Measurements from ENCODE around the gene CAT. TPM values are rescaled to one million over a fixed set of nuclear protein-coding genes. Genes with fewer than 3 reads are reported as not detected.

The CAT gene
- total RNA-seq, 2 experiments from 2014 or later, result 35.0 to 37.7 TPM

GRCh38 chr11:34427186-34427805 lies 11.4 kb upstream of the CAT start:
- Mint-ChIP-seq H3K27ac (no peak overlapping the region), H3K4me3 (no peak overlapping the region), H3K36me3 (ENCODE audit: low read depth) (no peaks in the 10 kb centered on the region), H3K9me3 (ENCODE audit: insufficient read depth) (no peaks in the 10 kb centered on the region), H3K4me1 (ENCODE audit: low read depth) (peaks cover 9% of the 10 kb centered on the region), H3K27me3 (ENCODE audit: low read depth) (peaks cover 22% of the 10 kb centered on the region)
- no peak for DNase-seq
- no peak for ATAC-seq
- POLR2A ChIA-PET, result no interaction called here
- CTCF ChIA-PET, result no interaction called here

- DNase-seq (no peak), ATAC-seq (no peak)
- Mint-ChIP-seq H3K9me3 (ENCODE audit: insufficient read depth) (no peaks in the 10 kb centered on the region), H3K27ac (no peak overlapping the region), H3K4me1 (ENCODE audit: low read depth) (peaks cover 9% of the 10 kb centered on the region), H3K36me3 (ENCODE audit: low read depth) (no peaks in the 10 kb centered on the region), H3K27me3 (ENCODE audit: low read depth) (peaks cover 10% of the 10 kb centered on the region), H3K4me3 (no peak overlapping the region)
- ChIA-PET POLR2A (no interaction called here), CTCF (no interaction called here)
Observed at GRCh38 chr11:34431979-34432378, 6.8 kb upstream of the CAT start.

- H3K27me3 Mint-ChIP-seq (ENCODE audit: low read depth), result peaks cover 10% of the 10 kb centered on the region
- ATAC-seq, result no peak
- ChIA-PET POLR2A (no interaction called here), CTCF (no interaction called here)
- no peak overlapping the region for H3K4me3 Mint-ChIP-seq
- no peaks in the 10 kb centered on the region for H3K9me3 Mint-ChIP-seq (ENCODE audit: insufficient read depth)
- DNase-seq, result no peak
- no peak overlapping the region for H3K27ac Mint-ChIP-seq
- H3K4me1 Mint-ChIP-seq (ENCODE audit: low read depth), result peaks cover 11% of the 10 kb centered on the region
- no peaks in the 10 kb centered on the region for H3K36me3 Mint-ChIP-seq (ENCODE audit: low read depth)
Observed at GRCh38 chr11:34432822-34433221, 5.9 kb upstream of the CAT start.

- ChIA-PET CTCF (no interaction called here), POLR2A (no interaction called here)
- Mint-ChIP-seq H3K27me3 (ENCODE audit: low read depth) (peaks cover 8% of the 10 kb centered on the region), H3K4me1 (ENCODE audit: low read depth) (peaks cover 11% of the 10 kb centered on the region), H3K36me3 (ENCODE audit: low read depth) (no peaks in the 10 kb centered on the region), H3K27ac (no peak overlapping the region), H3K9me3 (ENCODE audit: insufficient read depth) (no peaks in the 10 kb centered on the region), H3K4me3 (no peak overlapping the region)
- DNase-seq (no peak), ATAC-seq (no peak)
Observed at GRCh38 chr11:34433899-34434298, 4.8 kb upstream of the CAT start.

- DNase-seq (no peak), ATAC-seq (no peak)
- CTCF ChIA-PET, result interaction anchor here (1.1 to 2.1 kb wide), 8 partner anchors 18 to 629 kb away, joined by 3 to 9 read pairs (median 4); partner anchors contain the start of gene ABTB2
- Mint-ChIP-seq H3K36me3 (ENCODE audit: low read depth) (peaks cover 10% of the 10 kb centered on the region), H3K27ac (no peak overlapping the region), H3K27me3 (ENCODE audit: low read depth) (no peaks in the 10 kb centered on the region), H3K9me3 (ENCODE audit: insufficient read depth) (no peaks in the 10 kb centered on the region), H3K4me3 (peak overlapping the region; percentile 86), H3K4me1 (ENCODE audit: low read depth) (peaks cover 16% of the 10 kb centered on the region)
- POLR2A ChIA-PET, result interaction anchor here (0.9 to 1.2 kb wide), 2 partner anchors 11 to 387 kb away, joined by 3 to 4 read pairs; no protein-coding TSS in a partner anchor
Observed at GRCh38 chr11:34437224-34438125, 1.3 kb upstream of the CAT start.

GRCh38 chr11:34439610-34440198 lies 970 bp downstream of the CAT start:
- Mint-ChIP-seq H3K4me3 (peak overlapping the region; percentile 86), H3K27ac (peak overlapping the region; percentile 83), H3K9me3 (ENCODE audit: insufficient read depth) (no peaks in the 10 kb centered on the region), H3K4me1 (ENCODE audit: low read depth) (peaks cover 28% of the 10 kb centered on the region), H3K36me3 (ENCODE audit: low read depth) (peaks cover 12% of the 10 kb centered on the region), H3K27me3 (ENCODE audit: low read depth) (no peaks in the 10 kb centered on the region)
- ATAC-seq (no peak), DNase-seq (no peak)
- CTCF ChIA-PET, result interaction anchor here (0.9 to 2.1 kb wide), 4 partner anchors 9 to 451 kb away, joined by 3 to 5 read pairs (median 4); no protein-coding TSS in a partner anchor
- POLR2A ChIA-PET, result no interaction called here

- ATAC-seq (no peak), DNase-seq (no peak)
- no peak overlapping the region for H3K27ac Mint-ChIP-seq
- ChIA-PET CTCF (interaction anchor here (0.6 to 1.5 kb wide), 2 partner anchors 20 to 267 kb away, joined by 3 read pairs; no protein-coding TSS in a partner anchor), POLR2A (no interaction called here)
- no peaks in the 10 kb centered on the region for H3K27me3 Mint-ChIP-seq (ENCODE audit: low read depth)
- H3K4me1 Mint-ChIP-seq (ENCODE audit: low read depth), result peaks cover 28% of the 10 kb centered on the region
- peaks cover 12% of the 10 kb centered on the region for H3K36me3 Mint-ChIP-seq (ENCODE audit: low read depth)
- no peaks in the 10 kb centered on the region for H3K9me3 Mint-ChIP-seq (ENCODE audit: insufficient read depth)
- H3K4me3 Mint-ChIP-seq, result no peak overlapping the region
Observed at GRCh38 chr11:34441814-34442213, 3.1 kb downstream of the CAT start.

DNA sequence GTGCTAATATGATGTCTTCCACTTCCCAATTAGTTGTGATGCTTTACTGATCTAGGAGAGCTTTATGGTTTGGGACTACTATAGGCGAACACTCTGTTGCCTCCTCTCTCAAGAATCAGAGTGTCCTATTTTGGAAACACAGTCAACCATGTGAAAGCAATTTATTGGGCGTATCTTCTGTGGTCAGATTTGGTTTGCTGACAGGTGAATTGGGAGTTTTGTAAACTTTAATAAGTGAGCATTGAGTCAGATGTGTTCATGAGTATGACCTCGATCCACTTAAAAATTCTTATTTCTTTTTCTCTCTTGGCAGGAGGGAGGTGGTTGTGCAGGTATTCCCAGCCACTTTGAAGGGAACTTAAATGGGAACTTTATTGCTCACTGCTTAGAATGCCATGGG lies 4.4 kb downstream of the CAT start:
- POLR2A ChIA-PET, result no interaction called here
- Mint-ChIP-seq H3K4me1 (ENCODE audit: low read depth) (peaks cover 35% of the 10 kb centered on the region), H3K27me3 (ENCODE audit: low read depth) (no peaks in the 10 kb centered on the region), H3K36me3 (ENCODE audit: low read depth) (peaks cover 12% of the 10 kb centered on the region), H3K9me3 (ENCODE audit: insufficient read depth) (no peaks in the 10 kb centered on the region), H3K27ac (no peak overlapping the region), H3K4me3 (no peak overlapping the region)
- CTCF ChIA-PET, result no interaction called here
- DNase-seq, result no peak
- ATAC-seq, result no peak

- DNase-seq, result no peak
- no peak for ATAC-seq
- H3K36me3 Mint-ChIP-seq (ENCODE audit: low read depth), result peaks cover 18% of the 10 kb centered on the region
- H3K4me3 Mint-ChIP-seq, result no peak overlapping the region
- H3K9me3 Mint-ChIP-seq (ENCODE audit: insufficient read depth), result no peaks in the 10 kb centered on the region
- ChIA-PET POLR2A (no interaction called here), CTCF (no interaction called here)
- no peak overlapping the region for H3K27ac Mint-ChIP-seq
- H3K27me3 Mint-ChIP-seq (ENCODE audit: low read depth), result no peaks in the 10 kb centered on the region
- peaks cover 45% of the 10 kb centered on the region for H3K4me1 Mint-ChIP-seq (ENCODE audit: low read depth)
Observed at GRCh38 chr11:34444428-34444827, 5.7 kb downstream of the CAT start.

- ChIA-PET POLR2A (no interaction called here), CTCF (no interaction called here)
- Mint-ChIP-seq H3K27ac (no peak overlapping the region), H3K27me3 (ENCODE audit: low read depth) (no peaks in the 10 kb centered on the region), H3K4me3 (no peak overlapping the region), H3K4me1 (ENCODE audit: low read depth) (peaks cover 38% of the 10 kb centered on the region), H3K36me3 (ENCODE audit: low read depth) (peaks cover 26% of the 10 kb centered on the region), H3K9me3 (ENCODE audit: insufficient read depth) (no peaks in the 10 kb centered on the region)
- DNase-seq, result no peak
- no peak for ATAC-seq
Observed at GRCh38 chr11:34445956-34446355, 7.2 kb downstream of the CAT start.

GRCh38 chr11:34446386-34446785 lies 7.7 kb downstream of the CAT start:
- Mint-ChIP-seq H3K27me3 (ENCODE audit: low read depth) (no peaks in the 10 kb centered on the region), H3K4me1 (ENCODE audit: low read depth) (peaks cover 36% of the 10 kb centered on the region), H3K27ac (no peak overlapping the region), H3K36me3 (ENCODE audit: low read depth) (peaks cover 24% of the 10 kb centered on the region), H3K9me3 (ENCODE audit: insufficient read depth) (no peaks in the 10 kb centered on the region), H3K4me3 (no peak overlapping the region)
- DNase-seq (no peak), ATAC-seq (no peak)
- ChIA-PET POLR2A (interaction anchor here (0.9 kb wide), 1 partner anchor 13 kb away, joined by 3 read pairs; no protein-coding TSS in a partner anchor), CTCF (no interaction called here)

- POLR2A ChIA-PET, result interaction anchor here (0.9 kb wide), 1 partner anchor 12 kb away, joined by 3 read pairs; no protein-coding TSS in a partner anchor
- H3K9me3 Mint-ChIP-seq (ENCODE audit: insufficient read depth), result no peaks in the 10 kb centered on the region
Observed at GRCh38 chr11:34447044-34447443, 8.3 kb downstream of the CAT start.

More at GRCh38 chr11:34447044-34447443, 8.3 kb downstream of the CAT start:
- ATAC-seq (no peak), DNase-seq (no peak)
- Mint-ChIP-seq H3K4me3 (no peak overlapping the region), H3K4me1 (ENCODE audit: low read depth) (peaks cover 36% of the 10 kb centered on the region), H3K27me3 (ENCODE audit: low read depth) (no peaks in the 10 kb centered on the region), H3K36me3 (ENCODE audit: low read depth) (peaks cover 26% of the 10 kb centered on the region), H3K27ac (no peak overlapping the region)
- CTCF ChIA-PET, result interaction anchor here (0.7 kb wide), 1 partner anchor 20 kb away, joined by 3 read pairs; no protein-coding TSS in a partner anchor
